Transverse colon (tissue), 4 donors: Measurements from ENCODE around the gene MRPL34. TPM values are rescaled to one million over a fixed set of nuclear protein-coding genes. Genes with fewer than 3 reads are reported as not detected.
A peak's percentile ranks its signal among the peaks of the same experiment; 100 is the strongest.

Experiments
- DNase-seq: peaks from one replicate; pipeline ENCODE4 v3.0.0-alpha.2; 2019
- H3K27ac ChIP-seq, 4 donors: fragments of 200-600 bp; sonication (generic); 2 replicates each; pipeline ENCODE4 v1.5.1; 2016 to 2018; ENCODE audit warnings: inconsistent platforms in 4 of 4
- H3K27me3 ChIP-seq: fragments of 200-600 bp; sonication (generic); 2 replicates; pipeline ENCODE4 v1.5.1; 2017; ENCODE audit warnings: inconsistent platforms
- H3K36me3 ChIP-seq, 4 donors: fragments of 200-600 bp; sonication (generic); 2 replicates each; pipeline ENCODE4 v1.5.1; 2017 to 2019; ENCODE audit warnings: inconsistent platforms in 4 of 4
- H3K4me1 ChIP-seq, 4 donors: fragments of 200-600 bp; sonication (generic); 2 replicates each; pipeline ENCODE4 v1.5.1; 2017 to 2020; ENCODE audit warnings: inconsistent platforms in 4 of 4
- H3K4me3 ChIP-seq, 4 donors: fragments of 200-600 bp; sonication (generic); 1 replicate in 1 of 4; 2 replicates in 3 of 4; pipeline versions ENCODE4 v1.5.1 to v1.6.1; 2017 to 2019; ENCODE audit warnings: inconsistent platforms in 4 of 4
- H3K9me3 ChIP-seq, 2 donors: fragments of 200-600 bp; sonication (generic); 2 replicates each; pipeline ENCODE4 v1.5.1; 2017 to 2019; ENCODE audit warnings: inconsistent platforms in 2 of 2
- CTCF ChIP-seq, 5 experiments: fragments of 200-600 bp in 3 of 5; fragments of 450-650 bp in 2 of 5; sonication (generic) in 3 of 5; IDR thresholded peaks; 1 replicate in 2 of 5; 2 replicates in 3 of 5; pipeline ENCODE4 v1.5.1; 2016 to 2017; ENCODE audit warnings: antibody characterized with exemption in 5 of 5, inconsistent platforms in 3 of 5, mild to moderate bottlenecking in 2 of 5, moderate library complexity in 1 of 5
- EP300 ChIP-seq: sonication (generic); formaldehyde crosslinking; IDR thresholded peaks from one replicate; pipeline ENCODE4 v1.6.1; 2017; ENCODE audit warnings: antibody characterized with exemption, low read depth
- POLR2A ChIP-seq: fragments of 450-650 bp; IDR thresholded peaks from one replicate; pipeline ENCODE4 v1.6.1; 2016; ENCODE audit warnings: antibody characterized with exemption, mild to moderate bottlenecking, moderate library complexity
- POLR2AphosphoS5 ChIP-seq, 3 donors: sonication (generic); formaldehyde crosslinking; IDR thresholded peaks; one replicate each; pipeline ENCODE4 v1.6.1; 2016; ENCODE audit warnings: antibody characterized with exemption in 3 of 3
- WGBS, 2 donors: methylation state at CpG; one replicate each; pipeline ENCODE4 v1.1.5; 2018; ENCODE audit warnings: low coverage in 1 of 2; 5-methylcytosine and 5-hydroxymethylcytosine counted together
- in situ Hi-C, 4 donors: fragments of 200-750 bp; cut with MboI; loops; one replicate each; pipeline versions ENCODE4 v1.15.0 to v1.15.1; 2017; ENCODE audit warnings: low sequenced_read_pairs in 3 of 4, low pct_ligation_motif_present in 1 of 4, low pct_unique_long_range_greater_than_20kb in 1 of 4
- intact Hi-C: fragments of 100-400 bp; cut with DNase I; formaldehyde crosslinking; loops from one replicate; pipeline ENCODE4 v1.15.1; 2023; ENCODE audit warnings: low total_unique reads
- total RNA-seq, 4 donors: library from RNA; depleted of rRNA; stranded (reverse); fragments of >200 nt; gene quantifications; one replicate each; pipeline ENCODE4 v1.1.0, GENCODE V29; 2016

Gene MRPL34
- total RNA-seq, 4 donors from 2014 or later, result 243 to 390 (median 272) TPM

- peak; percentile 91 for DNase-seq
- no peak overlapping the region for H3K27ac ChIP-seq
- no peak overlapping the region for H3K4me3 ChIP-seq
- H3K4me1 ChIP-seq, result no peaks in the 10 kb centered on the region
- 11 to 20% methylated on average over 4 to 15 of the region's 15 CpGs for WGBS, 2 donors
- in situ Hi-C loops, result no loop called here
- H3K27me3 ChIP-seq, result no peaks in the 10 kb centered on the region
- no peaks in the 10 kb centered on the region for H3K9me3 ChIP-seq
- no peaks in the 10 kb centered on the region for H3K36me3 ChIP-seq
- intact Hi-C loops, result no loop called here
- TF ChIP-seq CTCF (IDR thresholded peaks at IDR 0.05), result peak; percentile 89 to 94 (median 92)
- TF ChIP-seq EP300, result no peak
Measured at GRCh38 chr19:17260842-17261325, 44.8 kb upstream of the MRPL34 start.

- in situ Hi-C loops, result no loop called here
Measured at GRCh38 chr19:17262557-17262956, 43.1 kb upstream of the MRPL34 start.

GRCh38 chr19:17263712-17264640 is 41.7 kb upstream of the MRPL34 start:
- TF ChIP-seq POLR2A (no peak), CTCF (IDR thresholded peaks at IDR 0.05) (no peak), EP300 (no peak), POLR2AphosphoS5 (IDR thresholded peaks at IDR 0.05) (no peak)
- WGBS, 2 donors, result 70 to 82% methylated on average over 10 to 23 of the region's 23 CpGs
- Histone ChIP-seq H3K4me3 (no peak overlapping the region), H3K36me3 (peaks cover 0 to 3% (median 0%) of the 10 kb centered on the region in 4 donors), H3K4me1 (peaks cover 8 to 18% (median 12%) of the 10 kb centered on the region in 4 donors), H3K27me3 (no peaks in the 10 kb centered on the region), H3K9me3 (no peaks in the 10 kb centered on the region), H3K27ac (peak overlapping the region in 3 of 4 donors; percentile 14 to 41 (median 28))
- DNase-seq, result no peak
- intact Hi-C loops (no loop called here), in situ Hi-C loops (no loop called here)

More at GRCh38 chr19:17262557-17262956, 43.1 kb upstream of the MRPL34 start:
- Histone ChIP-seq H3K9me3 (no peaks in the 10 kb centered on the region), H3K27ac (no peak overlapping the region), H3K4me1 (peaks cover 0 to 6% (median under 1%) of the 10 kb centered on the region in 4 donors), H3K36me3 (no peaks in the 10 kb centered on the region), H3K4me3 (no peak overlapping the region), H3K27me3 (no peaks in the 10 kb centered on the region)
- no peak for TF ChIP-seq EP300
- TF ChIP-seq POLR2A, result no peak
- no peak for TF ChIP-seq POLR2AphosphoS5 (IDR thresholded peaks at IDR 0.05)
- no peak for TF ChIP-seq CTCF (IDR thresholded peaks at IDR 0.05)
- 84% methylated on average over 16 of the region's 16 CpGs; no CpG with 5 or more reads in 1 of the 2 donors for WGBS, 2 donors
- DNase-seq, result no peak
- intact Hi-C loops, result no loop called here

GRCh38 chr19:17264641-17264979 is 41.1 kb upstream of the MRPL34 start, which contains the start of gene USHBP1:
Gene USHBP1 (minus strand): TSS chr19:17264745. CDS start chr19:17264299, 446 bp downstream.
- in situ Hi-C loops, result no loop called here
- DNase-seq, result no peak
- H3K4me3 ChIP-seq, result no peak within 1 kb of the TSS

More at GRCh38 chr19:17264641-17264979, 41.1 kb upstream of the MRPL34 start, which contains the start of gene USHBP1:
- Histone ChIP-seq H3K27ac (peak within 1 kb of the TSS in 3 of 4 donors; percentile 28 to 41 (median 30)), H3K9me3 (no peaks in the 10 kb centered on the region), H3K36me3 (peaks cover 0 to 7% (median 0%) of the 10 kb centered on the region in 4 donors), H3K4me1 (peaks cover 8 to 18% (median 12%) of the 10 kb centered on the region in 4 donors), H3K27me3 (no peaks in the 10 kb centered on the region)
- TF ChIP-seq CTCF (IDR thresholded peaks at IDR 0.05) (no peak), POLR2AphosphoS5 (IDR thresholded peaks at IDR 0.05) (no peak), EP300 (no peak), POLR2A (no peak)
- 55% methylated on average over 5 of the region's 5 CpGs; no CpG with 5 or more reads in 1 of the 2 donors for WGBS, 2 donors
- intact Hi-C loops, result no loop called here
